ENCODE measurements around the gene ADRB2.

- no peak for TF ChIP-seq POLR2A (IDR thresholded peaks at IDR 0.05)
- TF ChIP-seq CTCF (IDR thresholded peaks at IDR 0.05) = no peak
These were observed 44.6 kb upstream of the ADRB2 start for GRCh38 chr5:148781766-148782165.
